AG09309 (cell line): ENCODE results near the gene ROMO1.
"Not testable (repeated sequence)": the region's sequence is repeated elsewhere in the genome, so short reads cannot be mapped to it uniquely, and the experiment has no call there.

Source experiments
- DNase-seq: peaks from one replicate; pipeline ENCODE4 v3.0.0-alpha.2; 2010; ENCODE audit warnings: low read depth
- H3K4me3 ChIP-seq: 2 replicates; pipeline ENCODE4 v1.5.1; 2011; ENCODE audit warnings: mild to moderate bottlenecking, low read depth, low read length, moderate library complexity; ENCODE audit not compliant: control insufficient read depth
- TF ChIP-seq, protein P1 (sequence below): IDR thresholded peaks from 2 replicates; pipeline ENCODE4 v1.5.1; 2011; ENCODE audit warnings: mild to moderate bottlenecking, low read depth, low read length, inconsistent platforms; ENCODE audit not compliant: insufficient read depth, control insufficient read depth; ENCODE audit errors: missing control alignments

The ROMO1 gene

GRCh38 chr20:35702051-35702823, 3.0 kb downstream of the ROMO1 start:
- H3K4me3 ChIP-seq: no peak overlapping the region
- TF ChIP-seq, protein P1, sequence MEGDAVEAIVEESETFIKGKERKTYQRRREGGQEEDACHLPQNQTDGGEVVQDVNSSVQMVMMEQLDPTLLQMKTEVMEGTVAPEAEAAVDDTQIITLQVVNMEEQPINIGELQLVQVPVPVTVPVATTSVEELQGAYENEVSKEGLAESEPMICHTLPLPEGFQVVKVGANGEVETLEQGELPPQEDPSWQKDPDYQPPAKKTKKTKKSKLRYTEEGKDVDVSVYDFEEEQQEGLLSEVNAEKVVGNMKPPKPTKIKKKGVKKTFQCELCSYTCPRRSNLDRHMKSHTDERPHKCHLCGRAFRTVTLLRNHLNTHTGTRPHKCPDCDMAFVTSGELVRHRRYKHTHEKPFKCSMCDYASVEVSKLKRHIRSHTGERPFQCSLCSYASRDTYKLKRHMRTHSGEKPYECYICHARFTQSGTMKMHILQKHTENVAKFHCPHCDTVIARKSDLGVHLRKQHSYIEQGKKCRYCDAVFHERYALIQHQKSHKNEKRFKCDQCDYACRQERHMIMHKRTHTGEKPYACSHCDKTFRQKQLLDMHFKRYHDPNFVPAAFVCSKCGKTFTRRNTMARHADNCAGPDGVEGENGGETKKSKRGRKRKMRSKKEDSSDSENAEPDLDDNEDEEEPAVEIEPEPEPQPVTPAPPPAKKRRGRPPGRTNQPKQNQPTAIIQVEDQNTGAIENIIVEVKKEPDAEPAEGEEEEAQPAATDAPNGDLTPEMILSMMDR: no peak
- peak; percentile 43 for DNase-seq

DNA sequence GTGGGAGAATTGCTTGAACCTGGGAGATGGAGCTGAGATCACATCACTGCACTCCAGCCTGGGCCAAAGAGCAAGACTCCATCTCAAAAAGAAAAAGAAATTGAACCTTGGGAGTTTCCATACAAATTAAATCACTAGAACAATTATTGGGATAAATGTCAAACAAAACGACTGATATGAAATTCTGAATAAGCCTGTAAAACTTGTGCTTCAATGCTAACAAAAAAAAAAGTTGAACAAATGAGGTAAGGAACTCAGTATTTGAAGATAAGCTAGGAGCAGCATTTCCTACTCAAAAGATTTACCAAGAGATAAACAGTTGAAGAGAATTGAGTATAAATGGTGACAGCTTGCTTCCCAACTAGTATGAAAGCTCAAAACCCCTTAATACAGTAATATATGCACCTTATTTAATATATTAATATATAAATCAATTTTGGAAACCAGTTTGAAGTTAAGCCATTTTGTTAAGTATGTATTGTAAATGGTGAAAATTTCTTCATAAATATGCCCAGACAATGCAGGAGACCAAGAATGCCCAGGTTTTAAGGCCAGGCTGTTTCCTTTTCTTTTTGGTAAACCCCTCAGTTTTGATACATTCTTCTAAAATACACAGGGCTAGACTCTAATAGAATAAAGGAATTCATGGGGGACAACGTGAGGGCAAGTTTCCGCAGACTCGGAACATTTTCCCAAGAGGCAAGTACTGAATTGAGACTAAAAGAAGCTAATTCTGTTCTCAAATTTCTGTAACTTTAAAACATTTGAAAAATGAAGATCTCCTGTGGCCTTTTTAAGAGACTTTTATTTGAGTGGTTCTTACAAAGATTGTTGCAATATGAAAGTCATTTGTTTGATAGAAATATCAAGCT, 3.9 kb downstream of the ROMO1 start:
- no peak overlapping the region for H3K4me3 ChIP-seq
- TF ChIP-seq, protein P1: no peak
- no peak for DNase-seq

GRCh38 chr20:35704514-35705261, 5.5 kb downstream of the ROMO1 start:
- DNase-seq: no peak
- TF ChIP-seq, protein P1: no peak
- H3K4me3 ChIP-seq: no peak overlapping the region

- DNase-seq, H3K4me3 ChIP-seq: not testable (repeated sequence)
These were observed 6.7 kb downstream of the ROMO1 start for GRCh38 chr20:35705894-35706293.

DNA sequence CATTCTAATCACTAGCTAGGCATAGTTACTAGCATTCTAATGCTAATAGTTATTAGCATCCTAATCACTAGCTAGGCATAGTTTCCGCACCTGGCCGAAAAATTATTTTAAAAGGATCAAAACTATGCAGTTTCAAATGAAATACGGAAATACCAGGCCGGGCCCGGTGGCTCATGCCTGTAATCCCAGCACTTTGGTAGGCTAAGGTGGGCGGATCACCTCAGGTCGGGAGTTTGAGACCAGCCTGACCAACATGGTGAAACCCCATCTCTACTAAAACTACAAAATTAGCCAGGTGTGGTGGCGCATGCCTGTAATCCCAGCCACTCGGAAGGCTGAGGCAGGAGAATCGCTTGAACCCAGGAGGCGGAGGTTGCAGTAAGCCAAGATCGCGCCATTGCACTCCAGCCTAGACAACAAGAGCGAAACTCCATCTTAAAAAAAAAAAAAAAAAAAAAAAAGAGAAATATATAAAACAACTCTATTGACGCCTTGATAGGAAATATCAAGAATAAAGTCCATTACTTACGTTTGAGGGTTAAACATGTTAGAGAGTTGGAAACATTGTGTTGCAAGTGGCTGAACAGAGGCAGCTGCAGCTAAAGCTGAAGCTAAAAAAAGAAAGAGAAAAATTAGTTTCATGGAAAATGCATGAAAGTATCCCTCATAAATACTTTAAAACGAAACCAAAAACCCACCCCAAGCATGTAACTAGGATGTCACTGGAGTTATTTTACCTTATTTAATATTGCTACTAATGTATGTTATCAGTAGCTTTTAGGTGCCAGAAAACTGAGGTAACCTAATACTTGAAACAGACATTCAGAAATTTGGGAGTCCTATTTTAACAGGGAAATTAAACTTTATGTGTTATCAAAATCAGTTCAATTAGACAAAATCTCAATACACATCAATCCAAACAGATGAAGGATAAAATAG, 7.7 kb downstream of the ROMO1 start:
- not testable (repeated sequence) for H3K4me3 ChIP-seq, DNase-seq

- TF ChIP-seq, protein P1: no peak
- no peak for DNase-seq
- no peak overlapping the region for H3K4me3 ChIP-seq
These were observed 9.3 kb downstream of the ROMO1 start for GRCh38 chr20:35708502-35708901.

GRCh38 chr20:35709259-35709658, 10.1 kb downstream of the ROMO1 start:
- no peak overlapping the region for H3K4me3 ChIP-seq
- DNase-seq: no peak
- TF ChIP-seq, protein P1: no peak
